ENCODE measurements around the gene ATP2C2.
"Not testable (repeated sequence)": the region's sequence is repeated elsewhere in the genome, so short reads cannot be mapped to it uniquely, and the experiment has no call there.

Gene ATP2C2

DNA sequence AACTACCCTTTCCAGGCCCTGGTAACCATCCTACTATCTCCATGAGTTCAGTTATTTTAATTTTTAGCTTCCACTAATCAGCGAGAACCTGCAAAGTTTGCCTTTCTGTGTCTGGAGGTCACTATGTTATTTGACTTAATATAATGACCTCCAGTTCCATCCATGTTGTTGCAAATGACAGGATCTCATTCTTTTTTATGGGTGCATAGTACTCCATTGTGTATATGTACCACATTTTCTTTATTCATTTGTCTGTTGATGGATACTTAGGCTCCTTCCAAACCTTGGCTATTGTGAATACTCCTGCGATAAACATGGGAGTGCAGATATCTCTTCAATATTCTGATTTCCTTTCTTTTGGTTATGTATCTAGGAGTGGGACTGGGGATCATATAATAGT, 31.6 kb downstream of the ATP2C2 start:
- DNase-seq: not testable (repeated sequence)

DNA sequence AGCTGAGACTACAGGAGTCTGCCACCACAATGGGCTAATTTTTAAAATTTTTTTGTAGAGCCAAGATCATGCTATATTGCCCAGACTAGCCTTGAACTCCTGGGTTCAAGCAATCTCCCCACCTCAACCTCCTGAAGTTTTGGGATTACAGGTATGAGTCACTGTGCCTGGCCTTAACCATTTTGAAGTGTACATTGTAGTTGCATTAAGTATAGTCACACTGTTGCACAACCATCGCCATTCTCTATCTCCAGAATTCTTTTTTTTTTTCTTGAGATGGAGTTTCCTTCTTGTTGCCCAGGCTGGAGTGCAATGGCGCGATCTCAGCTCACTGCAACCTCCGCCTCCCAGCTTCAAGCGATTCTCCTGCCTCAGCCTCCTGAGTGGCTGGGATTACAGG, 35.1 kb downstream of the ATP2C2 start:
- not testable (repeated sequence) for DNase-seq

DNA sequence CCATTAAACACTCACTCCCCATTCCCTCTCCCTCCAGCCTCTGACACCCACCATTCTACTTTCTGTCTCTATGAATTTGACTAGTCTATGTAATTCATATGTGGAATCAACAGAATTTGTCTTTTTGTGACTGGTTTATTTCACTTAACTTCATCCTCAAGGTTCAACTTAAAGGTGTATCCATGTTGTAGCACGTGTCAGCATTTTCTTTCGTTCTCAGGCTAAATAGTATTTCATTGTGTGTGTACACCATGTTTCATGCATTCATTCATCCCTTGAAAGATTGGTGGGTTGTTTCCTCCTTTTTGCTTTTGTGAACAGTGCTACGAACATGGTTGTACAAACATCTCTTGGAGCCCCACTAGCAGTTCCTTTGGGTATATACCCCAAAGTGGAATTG, 36.0 kb downstream of the ATP2C2 start:
- no peak for DNase-seq

DNA sequence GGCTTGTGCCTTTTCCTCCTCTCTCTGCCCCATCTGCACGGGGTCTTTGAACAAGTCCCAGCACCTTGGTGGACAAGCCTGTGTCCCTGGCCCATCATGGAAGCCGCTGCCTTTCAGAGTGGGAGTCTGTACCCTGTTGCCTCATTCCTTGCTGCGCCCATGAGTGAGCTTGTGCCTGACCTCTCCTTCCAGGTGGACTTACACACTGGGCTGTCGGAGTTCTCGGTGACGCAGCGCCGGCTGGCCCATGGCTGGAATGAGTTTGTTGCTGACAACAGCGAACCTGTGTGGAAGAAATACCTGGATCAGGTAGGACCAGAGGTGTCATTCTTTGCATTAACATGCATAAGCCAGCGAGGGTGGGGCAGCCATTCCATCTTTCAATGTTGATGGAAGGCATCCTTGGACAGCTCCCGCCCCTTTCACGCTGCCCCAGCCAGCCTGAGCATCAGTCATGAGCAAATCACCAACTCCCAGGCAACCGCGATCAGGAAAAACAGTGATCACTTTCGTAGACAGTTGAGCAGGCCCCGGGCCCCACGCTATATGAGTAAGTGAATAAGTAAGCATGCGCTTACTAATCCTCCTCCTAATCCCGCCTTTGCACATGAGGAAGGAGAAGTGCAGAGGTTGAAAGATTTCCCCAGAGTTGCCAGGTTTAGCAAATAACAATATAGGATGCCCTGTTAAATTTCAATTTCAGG, 36.8 kb downstream of the ATP2C2 start:
- no peak for DNase-seq

DNA sequence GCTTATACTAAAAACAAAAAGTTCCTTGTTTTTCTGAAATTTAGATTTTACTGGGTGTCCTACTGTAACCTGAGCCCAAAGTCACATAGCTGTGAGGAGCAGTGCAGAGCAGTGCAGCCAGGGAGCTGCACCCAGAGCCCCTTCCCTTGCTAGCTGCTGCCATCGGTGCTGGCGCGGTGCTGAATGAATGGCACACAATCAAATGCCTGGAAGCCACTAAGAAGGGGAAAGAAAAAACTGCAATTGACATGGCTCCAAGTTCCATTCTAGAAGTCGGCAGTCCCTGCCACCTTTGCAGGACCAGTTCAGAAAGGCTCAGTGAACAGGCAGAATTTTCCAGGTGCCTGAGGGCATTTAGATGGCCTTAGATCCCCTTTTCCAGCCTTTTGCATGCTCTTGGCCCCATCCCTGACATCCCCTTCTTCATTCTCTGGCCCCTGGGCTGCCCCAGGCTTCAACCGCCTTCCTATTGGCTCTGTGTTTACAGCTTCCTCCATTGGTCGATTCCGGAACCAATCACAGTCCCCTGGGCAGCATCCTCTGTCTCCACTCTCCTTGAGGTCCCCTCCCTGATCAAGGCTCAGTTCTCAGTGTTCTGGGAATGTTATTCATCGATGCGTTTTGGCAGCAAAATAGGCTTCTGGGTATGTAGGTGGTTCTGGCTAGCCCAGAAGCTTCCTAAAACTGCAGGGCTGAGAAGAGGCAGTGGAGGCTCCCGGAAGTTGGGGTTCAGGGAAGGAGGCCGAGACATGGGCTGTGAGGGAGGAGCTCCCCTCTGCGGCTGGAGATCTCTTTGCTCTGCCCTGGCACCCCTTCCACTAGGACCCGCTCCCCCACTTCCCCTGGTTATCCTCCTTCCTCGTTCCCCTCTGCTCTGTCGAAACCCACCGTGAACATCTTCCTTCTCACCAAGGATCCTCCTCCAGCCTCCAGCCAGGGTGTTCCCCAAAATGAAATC, 37.9 kb downstream of the ATP2C2 start:
- DNase-seq: no peak

DNA sequence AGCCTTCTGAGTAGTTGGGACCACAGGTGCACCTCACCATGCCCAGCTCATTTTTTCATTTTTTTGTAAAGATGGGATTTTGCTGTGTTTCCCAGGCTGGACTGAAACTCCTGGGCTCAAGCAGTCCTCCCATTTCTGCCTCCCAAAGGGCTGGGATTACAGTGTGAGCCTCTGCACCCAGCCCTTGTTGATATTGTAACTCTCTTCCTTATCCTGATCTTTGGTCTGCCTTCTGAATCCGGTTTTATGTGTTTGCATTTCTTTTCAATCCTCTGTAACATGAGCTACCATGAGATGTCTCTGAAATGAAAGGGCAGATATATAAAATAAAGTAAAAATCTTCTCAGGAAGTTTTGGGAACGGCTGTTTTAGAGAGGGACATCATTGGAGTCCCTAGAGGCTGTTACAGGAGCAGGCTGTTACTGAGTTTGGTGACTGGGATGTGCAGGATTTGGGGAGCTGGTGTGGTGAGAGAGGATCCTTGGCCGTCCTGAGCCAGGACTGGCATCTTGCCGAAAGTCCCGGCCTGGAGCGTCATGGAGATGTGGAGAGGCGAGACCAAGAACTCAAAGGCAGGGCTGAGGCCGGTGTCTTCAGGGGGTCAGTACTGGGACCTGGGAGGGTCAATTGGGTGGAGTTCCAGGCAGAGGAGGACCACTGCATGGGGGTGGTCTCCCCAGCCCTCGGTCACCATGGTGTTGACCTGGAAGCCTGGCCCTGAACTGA, 39.4 kb downstream of the ATP2C2 start:
- DNase-seq: no peak

DNA sequence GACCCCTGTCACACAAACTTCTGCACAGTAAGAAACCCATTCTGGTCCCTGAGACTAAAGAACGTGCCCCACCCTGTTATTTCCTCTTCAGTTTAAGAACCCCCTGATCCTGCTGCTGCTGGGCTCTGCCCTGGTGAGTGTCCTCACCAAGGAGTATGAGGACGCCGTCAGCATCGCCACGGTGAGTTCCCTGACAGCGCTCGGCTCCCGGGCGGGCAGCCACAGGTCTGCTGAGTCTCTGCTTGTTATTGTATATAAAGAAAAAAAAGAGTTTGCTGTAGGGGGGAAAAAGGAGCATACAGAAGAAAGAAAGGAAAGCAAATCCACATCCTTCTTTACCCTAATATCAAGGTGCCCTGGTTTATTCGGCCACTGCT, 40.0 kb downstream of the ATP2C2 start:
- no peak for DNase-seq

DNA sequence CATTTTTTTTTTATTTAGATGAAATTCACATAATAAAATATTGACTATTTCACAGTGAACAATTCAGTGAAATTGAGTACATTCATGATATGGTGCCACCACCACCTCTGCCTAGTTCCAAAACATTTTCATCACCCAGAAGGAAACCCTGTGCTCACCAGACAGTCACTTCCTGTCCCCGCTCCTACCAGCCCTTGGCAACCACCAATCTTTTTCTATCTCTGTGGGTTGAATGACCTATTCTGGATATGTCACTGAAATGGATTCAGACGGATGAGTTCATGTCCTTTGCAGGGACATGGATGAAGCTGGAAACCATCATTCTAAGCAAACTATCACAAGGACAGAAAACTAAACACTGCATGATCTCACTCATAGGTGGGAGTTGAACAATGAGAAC, 40.5 kb downstream of the ATP2C2 start:
- no peak for DNase-seq

DNA sequence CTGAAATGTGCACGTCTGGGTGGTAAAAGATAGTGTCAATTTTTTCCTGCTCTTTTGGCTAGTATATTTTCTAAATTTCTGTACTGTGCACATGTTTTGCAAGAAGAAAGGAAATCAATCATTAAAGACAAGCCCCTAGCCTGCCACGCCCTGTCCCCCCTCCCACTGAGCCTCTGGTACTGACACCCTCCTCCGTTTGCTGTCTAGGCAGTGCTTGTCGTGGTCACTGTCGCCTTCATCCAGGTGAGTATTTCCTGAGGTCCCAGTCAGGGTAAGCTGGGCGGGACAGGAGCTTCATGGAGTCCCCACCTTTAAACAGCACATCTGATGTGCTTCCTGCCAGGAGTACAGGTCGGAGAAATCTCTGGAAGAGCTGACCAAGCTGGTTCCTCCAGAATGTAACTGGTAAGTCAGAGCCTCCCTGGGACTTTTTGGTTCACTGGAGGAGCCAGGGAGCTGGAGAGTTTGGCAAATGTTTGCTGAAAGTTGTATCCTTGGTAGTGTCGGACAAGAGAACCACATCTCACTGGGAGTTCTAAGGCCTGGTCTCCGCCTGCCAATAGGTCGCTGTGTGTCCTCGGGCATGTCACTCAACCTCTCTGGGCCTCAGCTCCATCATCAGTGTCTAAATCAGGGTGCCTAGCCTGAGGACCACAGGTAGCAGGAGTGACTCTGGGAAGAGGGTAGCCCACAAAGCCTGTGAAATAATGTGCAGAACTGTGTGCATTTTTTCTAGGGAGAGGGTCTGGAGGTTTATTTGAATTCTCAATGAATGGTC, 42.2 kb downstream of the ATP2C2 start:
- no peak for DNase-seq

DNA sequence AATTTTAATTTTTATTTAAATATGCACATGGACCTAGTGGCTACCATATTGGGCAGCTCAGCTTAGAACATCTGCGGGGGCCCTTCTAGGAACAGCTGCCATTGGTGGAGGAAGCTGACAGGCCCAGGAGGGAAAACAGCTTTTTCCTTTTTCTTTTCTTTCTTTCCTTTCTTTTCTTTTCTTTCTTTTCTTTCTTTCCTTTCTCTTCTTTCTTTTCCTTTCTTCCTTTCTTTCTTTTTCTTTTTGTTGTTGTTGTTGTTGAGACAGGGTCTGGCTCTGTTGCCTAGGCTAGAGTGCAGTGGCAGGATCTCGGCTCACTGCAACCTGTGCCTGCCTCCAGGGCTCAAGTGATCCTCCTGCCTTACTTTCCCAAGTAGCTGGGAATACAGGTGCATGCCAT, 43.4 kb downstream of the ATP2C2 start:
- DNase-seq: no peak

DNA sequence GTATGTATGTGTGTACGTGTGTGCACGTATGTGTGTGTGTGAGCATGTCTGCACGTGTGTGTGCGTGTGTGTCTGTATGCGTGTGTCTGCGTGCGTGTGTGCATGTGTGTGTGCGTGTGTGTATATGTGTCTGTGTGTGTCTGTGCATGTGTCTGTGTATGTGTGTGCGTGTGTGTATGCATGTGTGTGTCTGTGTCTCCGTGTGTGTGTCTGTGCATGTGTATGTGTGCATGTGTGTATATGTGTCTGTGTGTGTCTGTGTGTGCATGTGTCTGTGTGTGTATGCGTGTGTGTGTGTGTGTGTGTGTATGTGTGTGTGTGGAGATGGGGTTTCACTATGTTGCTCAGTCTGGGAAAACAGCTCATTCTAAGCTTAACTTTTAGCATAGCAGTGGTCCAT, 43.9 kb downstream of the ATP2C2 start:
- no peak for DNase-seq

DNA sequence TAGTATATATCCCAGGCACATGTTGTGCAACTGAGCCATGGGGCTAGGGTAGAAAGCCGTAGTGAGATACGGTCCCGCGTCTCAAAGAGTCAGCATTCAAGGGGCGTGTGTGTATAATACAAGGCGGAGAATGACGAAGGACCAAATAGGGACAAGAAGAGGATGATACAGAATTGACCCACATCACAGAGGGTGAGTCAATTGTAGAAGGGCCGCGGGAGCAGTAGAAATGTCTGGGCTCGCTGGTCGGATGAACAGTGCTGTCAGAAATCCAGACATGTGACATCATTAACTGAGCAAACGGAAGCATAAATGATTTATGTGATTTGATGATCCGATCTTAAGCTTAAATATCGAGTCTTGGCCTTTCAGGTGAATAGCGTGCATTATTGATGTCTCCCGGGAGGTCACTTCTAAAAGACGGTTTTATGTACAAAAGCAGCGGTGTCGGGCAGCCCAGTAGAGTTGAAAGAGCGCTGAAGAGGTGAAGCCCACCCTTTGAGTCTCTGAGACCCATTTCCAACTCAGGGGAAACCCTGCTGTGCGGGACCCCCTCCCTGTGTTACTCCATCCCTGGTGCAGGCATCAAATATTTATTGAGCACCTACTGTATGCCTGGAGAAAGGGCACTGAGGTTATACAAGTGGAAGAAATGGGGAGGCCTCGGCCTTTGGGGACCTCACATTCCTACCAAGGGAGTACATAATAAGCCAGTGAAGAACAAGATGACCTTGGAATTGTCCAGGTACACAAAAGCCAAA, 45.1 kb downstream of the ATP2C2 start:
- DNase-seq: no peak

DNA sequence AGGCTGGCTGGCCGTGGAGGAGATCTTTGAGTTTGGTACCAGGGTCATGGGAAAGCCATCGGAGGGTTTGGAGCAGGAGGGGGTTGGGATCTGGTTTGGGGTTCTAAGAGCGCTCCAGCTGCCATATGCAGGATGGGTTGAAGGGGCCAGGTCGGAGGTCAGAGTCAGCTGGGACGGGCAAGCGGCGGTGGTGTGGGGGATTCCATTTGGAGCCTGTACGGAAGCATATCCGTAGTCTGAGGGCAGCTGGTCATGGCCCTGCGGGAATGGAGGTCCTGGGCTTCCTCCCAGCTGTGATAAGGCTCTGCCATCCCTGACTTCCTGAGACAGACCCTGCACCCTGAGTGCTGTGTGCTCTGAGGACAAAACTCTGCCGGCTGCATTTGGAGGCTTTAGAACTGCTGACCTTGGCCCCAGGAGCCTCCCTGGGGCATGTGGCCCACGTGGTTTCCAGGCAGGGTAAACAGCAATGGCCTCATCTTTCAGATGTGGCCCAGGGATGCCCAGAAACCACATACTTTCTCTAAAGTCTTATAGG, 46.5 kb downstream of the ATP2C2 start:
- no peak for DNase-seq

DNA sequence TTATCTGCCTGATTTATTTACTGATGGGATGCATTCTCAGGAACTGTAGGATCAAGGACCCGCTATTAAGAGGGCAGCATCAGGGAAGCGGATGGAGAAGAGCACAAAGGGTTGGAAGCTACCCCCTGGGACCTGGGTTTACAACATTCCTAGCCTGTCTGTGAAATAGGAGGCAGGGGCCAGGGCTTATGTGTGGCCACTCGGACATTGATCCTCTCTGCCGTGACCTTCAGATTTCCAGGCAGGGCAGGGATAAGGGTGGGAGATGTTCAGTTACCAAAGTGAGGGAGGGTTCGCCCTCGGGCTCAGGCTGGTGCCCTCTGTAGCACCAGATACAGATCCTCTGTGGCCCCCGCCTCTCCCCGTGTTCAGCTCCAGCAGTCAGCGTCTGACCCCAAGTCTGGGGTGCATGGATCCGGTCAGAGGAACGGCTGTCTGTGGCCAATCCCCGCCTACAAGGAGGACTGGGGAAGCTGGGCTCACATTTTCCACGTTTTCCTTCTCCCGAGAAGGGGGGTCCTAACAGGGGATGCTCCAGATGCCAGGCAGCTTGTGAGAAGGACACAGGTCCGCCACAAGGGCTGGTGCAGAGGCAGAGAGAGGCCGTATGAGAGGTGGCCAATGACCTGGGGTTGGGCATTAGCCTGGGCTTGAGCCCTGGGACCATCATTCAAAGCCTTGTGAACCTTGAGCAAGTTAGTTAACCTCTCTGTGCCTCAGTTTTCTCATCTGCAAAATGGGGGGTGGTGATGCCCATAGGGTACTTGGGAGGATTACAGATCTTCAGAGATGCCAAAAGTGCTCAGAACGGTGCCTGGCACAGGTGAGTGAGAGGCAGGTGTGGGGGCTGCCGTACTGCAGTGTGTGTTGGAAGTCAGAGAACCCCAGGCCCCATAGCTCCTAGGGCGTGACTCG, 48.3 kb downstream of the ATP2C2 start:
- DNase-seq: no peak

DNA sequence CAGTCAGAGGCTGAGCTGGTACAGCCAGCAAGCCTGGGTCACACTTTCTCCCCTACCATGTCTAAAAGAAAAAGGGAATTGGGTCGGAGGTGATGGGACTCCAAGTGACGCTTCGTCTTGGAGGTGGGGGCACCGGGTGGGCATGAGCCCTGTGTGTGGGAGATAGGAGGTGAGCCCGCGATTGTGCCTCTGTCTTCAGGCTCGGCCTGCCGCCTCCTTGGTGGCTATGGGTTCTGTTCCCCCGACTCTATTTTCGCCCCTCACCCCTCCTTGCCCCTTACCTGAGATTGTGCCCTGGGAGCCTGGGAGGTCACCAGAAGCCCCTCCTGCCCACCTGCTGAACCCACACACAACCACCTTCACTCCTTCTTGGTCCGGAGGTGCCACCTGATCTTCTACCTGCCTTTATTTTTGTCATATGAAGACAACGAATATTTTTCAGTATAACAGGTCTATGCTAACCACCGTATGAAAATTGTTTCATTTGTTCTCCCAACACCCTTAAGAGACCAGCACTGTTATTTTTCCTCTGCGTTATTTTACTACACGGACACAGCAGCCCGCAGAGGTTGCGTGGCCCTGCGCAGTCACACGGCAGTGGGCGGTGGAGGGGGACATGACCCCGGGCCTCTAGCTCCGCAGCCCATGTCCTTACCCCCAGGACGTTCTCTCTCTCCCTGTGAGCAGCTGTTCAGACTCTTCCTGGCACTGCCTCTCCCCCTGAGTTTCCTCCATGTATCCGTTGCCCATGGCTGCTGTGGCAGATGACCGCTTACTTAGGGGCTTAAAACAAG, 49.9 kb downstream of the ATP2C2 start:
- DNase-seq: no peak

DNA sequence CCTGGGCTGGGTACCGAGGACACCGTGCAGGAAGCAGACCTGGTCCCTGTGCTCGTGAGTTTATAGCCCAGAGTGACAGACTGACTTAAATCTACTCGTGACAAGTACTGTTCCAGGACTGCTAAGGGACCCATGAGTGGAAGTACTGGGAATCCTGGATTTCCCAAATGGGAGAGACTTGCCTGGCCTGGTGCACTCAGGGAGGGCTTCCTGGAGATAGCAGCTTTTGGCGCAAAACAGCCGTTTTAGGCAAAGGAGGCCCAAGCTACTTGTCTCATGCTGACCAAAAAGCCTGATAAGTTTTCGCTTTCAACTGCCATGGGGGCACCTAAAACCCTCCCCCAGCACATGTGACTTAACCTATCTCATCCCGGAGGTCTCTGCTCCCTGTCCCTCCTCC, 51.4 kb downstream of the ATP2C2 start:
- no peak for DNase-seq

DNA sequence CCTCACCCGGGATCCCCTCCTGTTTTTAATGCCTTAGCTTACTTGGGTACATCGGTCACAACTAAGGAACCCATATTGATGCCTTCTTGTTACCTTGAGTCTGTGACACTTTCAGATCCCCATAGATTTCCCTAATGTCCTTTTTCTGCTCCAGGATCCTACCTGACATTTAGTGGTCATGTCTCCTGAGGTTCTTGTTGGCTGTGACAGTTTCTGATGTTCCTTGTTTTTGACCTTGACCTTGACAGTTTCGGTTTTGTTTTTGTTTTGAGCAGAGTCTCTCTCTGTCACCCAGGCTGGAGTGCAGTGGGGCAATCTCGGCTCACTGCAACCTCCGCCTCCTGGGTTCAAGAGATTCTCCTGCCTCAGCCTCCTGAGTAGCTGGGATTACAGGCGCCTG, 52.2 kb downstream of the ATP2C2 start:
- DNase-seq: not testable (repeated sequence)

DNA sequence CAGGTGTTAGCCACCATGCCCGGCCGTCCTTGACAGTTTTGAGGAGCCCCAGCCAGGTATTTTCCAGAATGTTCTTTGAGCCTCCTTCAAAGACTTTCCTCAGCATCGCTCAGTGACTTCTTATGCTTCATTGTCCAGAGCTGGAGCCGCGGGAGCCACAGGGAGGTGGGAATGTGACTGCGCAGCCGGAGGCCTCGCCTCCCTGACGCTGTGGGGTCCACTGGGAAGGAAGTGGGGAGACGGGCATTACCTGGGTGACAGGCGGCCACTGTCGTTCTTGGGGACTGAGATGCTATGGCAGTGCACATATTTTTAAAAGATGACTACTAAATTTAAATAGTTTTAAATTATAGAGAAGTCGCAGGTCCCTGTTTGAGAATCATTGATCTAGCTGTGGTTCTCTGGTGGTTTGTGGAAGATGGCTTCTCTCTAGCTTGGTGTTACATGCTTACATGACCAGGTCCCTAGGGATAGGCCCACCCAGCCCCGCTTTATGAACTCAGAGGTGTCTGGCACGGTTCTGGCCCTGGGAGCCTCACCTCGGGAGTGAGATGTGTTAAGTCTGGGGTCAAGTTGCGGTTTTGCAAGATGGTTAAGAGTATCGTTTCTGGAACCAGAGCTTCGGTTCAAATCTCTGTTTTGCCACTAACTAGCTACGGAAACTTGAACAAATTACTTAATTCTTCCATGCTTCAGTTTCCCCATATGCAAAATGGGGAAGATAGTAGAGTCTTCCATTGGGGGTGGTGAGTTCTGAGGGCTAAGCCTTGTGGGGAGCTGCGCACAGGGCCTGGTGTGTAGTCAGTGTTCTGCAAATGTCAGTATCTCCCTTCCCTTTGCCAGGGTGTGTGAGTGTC, 53.0 kb downstream of the ATP2C2 start:
- no peak for DNase-seq

DNA sequence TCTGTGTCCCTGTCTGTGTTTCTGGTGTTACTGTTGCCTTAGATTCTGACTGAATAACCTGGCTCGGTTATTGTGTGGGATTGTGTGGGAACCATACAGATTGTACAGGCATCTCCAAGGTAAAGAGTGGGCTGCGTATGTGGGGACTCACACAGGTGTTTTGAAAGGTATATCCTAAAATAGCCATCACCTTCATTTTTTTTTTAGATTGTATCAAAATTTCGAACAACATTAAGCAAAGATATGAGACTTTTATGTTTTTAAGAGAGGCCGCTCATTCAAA, 53.5 kb downstream of the ATP2C2 start:
- no peak for DNase-seq

All from activated gamma-delta T cell treated with Interleukin-2 at 50 U/mL for 16 hours (primary cell).